IPS-18a (cell line): ENCODE measurements around the gene OSBPL8.

ENCODE experiments used
- H3K27ac ChIP-seq: one replicate; pipeline ENCODE4 v1.5.1; 2013; ENCODE audit warnings: low read length
- H3K27me3 ChIP-seq: one replicate; pipeline ENCODE4 v1.6.1; 2013; ENCODE audit warnings: mild to moderate bottlenecking, low read length; ENCODE audit not compliant: control insufficient read depth, insufficient read depth
- H3K36me3 ChIP-seq: one replicate; pipeline ENCODE4 v1.6.1; 2013; ENCODE audit warnings: low read depth, low read length; ENCODE audit not compliant: control insufficient read depth
- H3K4me1 ChIP-seq: one replicate; pipeline ENCODE4 v1.6.1; 2013; ENCODE audit warnings: low read depth, low read length; ENCODE audit not compliant: control insufficient read depth
- H3K4me3 ChIP-seq: one replicate; pipeline ENCODE4 v1.5.1; 2013; ENCODE audit warnings: low read length
- H3K9ac ChIP-seq: one replicate; pipeline ENCODE4 v1.6.1; 2013; ENCODE audit warnings: mild to moderate bottlenecking, low read length, moderate library complexity
- H3K9me3 ChIP-seq: one replicate; pipeline ENCODE4 v1.6.1; 2013; ENCODE audit warnings: low read depth, low read length; ENCODE audit not compliant: control insufficient read depth

OSBPL8 gene

DNA sequence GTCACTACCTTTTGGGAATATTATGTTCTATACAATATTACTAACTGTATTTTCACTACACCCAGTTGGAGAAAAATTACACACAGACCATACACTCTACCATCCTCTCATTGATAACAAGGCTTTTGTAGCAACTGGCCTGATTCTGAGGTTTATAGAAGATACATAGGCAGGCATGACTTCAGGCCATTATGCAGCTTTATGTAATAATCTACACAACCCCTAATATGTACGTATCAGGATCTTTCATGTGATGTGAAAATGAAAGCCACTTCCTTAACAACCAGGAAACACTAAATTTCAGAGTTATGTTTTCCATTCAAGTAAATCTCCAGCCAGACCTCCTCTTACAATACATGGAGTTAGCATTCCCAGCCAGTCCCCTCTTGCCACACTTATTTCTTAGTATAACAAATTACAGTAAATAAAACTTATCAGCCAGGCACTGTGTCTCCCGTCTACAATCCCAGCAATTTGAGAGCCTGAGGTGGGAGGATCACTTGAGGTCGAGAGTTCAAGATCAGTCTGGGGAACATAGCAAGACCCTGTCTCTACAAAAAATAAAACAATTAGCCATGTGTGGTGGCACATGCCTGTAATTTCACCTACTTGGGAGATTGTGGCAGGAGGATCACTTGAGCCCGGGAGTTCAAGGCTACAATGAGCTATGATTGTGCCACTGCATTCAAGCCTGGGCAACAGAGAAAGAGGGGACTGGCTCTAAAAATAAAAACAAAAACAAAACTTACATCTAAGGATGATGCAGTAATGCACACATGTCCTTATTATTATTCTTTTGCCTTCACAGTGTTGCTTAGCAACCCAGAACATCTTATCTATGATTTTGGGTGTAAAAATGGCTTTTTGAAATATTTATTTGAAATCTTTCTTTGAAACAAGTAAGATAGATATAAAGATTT lies 10.4 kb upstream of the OSBPL8 start:
- Histone ChIP-seq H3K4me1 (no peaks in the 10 kb centered on the region), H3K27ac (no peak overlapping the region), H3K36me3 (no peaks in the 10 kb centered on the region), H3K9me3 (no peaks in the 10 kb centered on the region), H3K4me3 (no peak overlapping the region), H3K27me3 (no peaks in the 10 kb centered on the region), H3K9ac (no peak overlapping the region)

DNA sequence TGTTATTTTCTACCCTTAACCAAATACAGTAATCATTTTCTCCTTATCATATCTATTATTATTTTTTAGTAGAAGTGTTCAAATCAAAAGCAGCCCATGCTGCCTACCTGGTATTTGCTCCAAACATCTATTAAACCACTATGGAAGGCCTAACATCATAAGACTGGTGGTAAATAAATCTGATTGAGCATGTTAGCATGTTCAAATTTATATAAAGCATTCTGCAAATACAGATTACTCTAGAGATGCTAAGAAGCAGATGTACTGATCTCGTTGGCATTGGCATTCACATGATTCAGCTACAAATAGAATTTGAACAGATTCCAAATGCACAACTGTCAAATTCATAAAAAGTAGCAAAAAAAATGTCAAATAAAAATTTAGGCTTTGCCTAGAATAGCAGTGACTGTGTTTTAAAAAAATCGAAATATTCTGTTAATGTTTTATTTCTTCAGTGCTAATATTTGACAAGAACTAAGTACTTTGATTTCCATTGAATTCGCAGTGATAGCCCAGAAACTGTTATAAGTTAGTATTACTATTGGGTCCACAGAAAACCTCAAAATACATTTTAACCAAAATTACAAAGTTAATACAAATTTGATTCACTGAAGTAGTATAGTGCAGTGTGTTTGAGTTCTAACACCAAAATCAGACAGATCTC lies 9.4 kb upstream of the OSBPL8 start:
- H3K9me3 ChIP-seq: no peaks in the 10 kb centered on the region
- no peak overlapping the region for H3K27ac ChIP-seq
- H3K9ac ChIP-seq: no peak overlapping the region
- no peak overlapping the region for H3K4me3 ChIP-seq
- no peaks in the 10 kb centered on the region for H3K27me3 ChIP-seq
- H3K4me1 ChIP-seq: no peaks in the 10 kb centered on the region
- no peaks in the 10 kb centered on the region for H3K36me3 ChIP-seq

DNA sequence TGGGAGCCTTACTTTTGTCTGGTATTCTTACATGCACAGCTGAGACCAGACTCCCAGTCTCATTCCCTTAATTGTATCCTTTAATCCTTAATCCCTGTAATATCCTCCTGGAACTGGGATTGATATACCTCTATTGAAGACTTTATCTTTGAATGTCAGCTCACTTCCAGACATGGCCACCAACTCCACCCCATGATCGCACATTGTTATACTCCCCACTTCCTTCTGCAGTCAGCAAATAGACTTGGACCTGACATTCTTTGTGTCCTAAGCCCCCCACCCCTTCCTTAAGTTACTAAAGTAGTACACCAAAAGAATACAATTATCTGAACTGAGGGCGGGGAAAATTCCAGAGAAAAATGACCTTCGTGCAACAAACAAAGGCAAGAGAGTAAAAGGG lies 8.6 kb upstream of the OSBPL8 start:
- Histone ChIP-seq H3K4me1 (no peaks in the 10 kb centered on the region), H3K36me3 (no peaks in the 10 kb centered on the region), H3K27me3 (no peaks in the 10 kb centered on the region), H3K9ac (no peak overlapping the region), H3K4me3 (no peak overlapping the region), H3K27ac (no peak overlapping the region), H3K9me3 (no peaks in the 10 kb centered on the region)

DNA sequence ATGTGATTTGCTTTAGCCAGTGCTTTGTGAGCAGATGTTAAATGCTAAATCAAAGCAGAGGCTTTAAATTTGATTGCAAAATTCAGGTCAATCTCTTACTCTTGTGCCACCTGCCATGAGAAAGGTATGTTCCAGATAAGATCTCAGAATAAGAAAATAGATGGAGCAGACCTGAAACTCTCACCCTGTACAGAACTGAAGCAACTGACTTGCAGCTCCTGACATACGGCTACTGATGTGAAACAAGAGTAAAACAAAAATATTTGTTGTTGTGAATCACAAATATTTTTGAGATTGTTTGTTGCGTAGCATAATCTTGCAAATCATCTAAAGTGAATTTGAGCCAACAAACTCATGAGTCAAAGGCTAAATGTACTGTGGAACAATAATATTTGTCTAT lies 3.5 kb upstream of the OSBPL8 start:
- H3K9ac ChIP-seq: no peak overlapping the region
- no peaks in the 10 kb centered on the region for H3K36me3 ChIP-seq
- H3K27me3 ChIP-seq: no peaks in the 10 kb centered on the region
- no peak overlapping the region for H3K4me3 ChIP-seq
- H3K9me3 ChIP-seq: no peaks in the 10 kb centered on the region
- H3K4me1 ChIP-seq: peaks cover 10% of the 10 kb centered on the region
- no peak overlapping the region for H3K27ac ChIP-seq

DNA sequence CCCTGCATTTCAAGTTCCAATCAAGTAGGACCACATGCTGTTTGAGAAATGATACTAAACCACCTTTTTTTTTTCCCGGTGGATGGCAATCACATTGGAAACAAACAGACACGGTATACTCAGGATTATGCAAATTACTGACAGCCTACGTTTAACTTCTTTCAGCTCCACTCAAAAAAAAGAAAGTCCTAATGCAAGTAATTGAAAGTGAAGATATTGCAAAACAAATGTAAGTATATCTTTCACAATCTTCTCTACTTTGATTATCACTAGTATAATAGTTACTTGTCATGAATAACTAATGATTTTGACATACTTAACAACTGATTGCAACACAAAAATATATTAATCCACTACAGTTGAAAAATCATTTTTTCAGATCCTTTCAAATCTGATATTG lies 2.6 kb upstream of the OSBPL8 start:
- Histone ChIP-seq H3K4me3 (no peak overlapping the region), H3K9me3 (no peaks in the 10 kb centered on the region), H3K4me1 (peaks cover 10% of the 10 kb centered on the region), H3K27ac (no peak overlapping the region), H3K9ac (no peak overlapping the region), H3K36me3 (no peaks in the 10 kb centered on the region), H3K27me3 (no peaks in the 10 kb centered on the region)

DNA sequence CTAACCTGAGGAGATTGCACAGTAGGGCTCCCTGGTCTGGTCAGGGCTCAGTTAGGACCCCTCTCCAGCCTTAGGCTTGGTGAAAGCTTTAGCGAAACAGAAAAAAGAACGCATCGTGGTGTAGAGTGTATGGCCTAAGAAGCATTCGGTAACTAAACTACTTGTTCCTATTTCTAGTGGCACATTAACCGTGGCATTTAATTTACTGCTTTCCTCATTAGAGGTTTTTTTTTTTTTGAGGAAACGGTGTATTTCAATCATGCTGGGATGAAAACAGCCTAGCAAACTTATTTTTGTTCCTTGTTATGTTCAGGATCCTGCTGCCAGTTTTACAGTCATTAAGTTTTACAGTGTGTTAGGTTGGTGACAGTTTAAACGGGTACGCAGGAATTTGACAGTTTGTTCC lies 518 bp upstream of the OSBPL8 start:
- Histone ChIP-seq H3K4me1 (peaks cover 10% of the 10 kb centered on the region), H3K27ac (peak overlapping the region; percentile 89), H3K27me3 (no peaks in the 10 kb centered on the region), H3K9me3 (no peaks in the 10 kb centered on the region), H3K4me3 (peak overlapping the region; percentile 85), H3K9ac (peak overlapping the region; percentile 86), H3K36me3 (no peaks in the 10 kb centered on the region)

DNA sequence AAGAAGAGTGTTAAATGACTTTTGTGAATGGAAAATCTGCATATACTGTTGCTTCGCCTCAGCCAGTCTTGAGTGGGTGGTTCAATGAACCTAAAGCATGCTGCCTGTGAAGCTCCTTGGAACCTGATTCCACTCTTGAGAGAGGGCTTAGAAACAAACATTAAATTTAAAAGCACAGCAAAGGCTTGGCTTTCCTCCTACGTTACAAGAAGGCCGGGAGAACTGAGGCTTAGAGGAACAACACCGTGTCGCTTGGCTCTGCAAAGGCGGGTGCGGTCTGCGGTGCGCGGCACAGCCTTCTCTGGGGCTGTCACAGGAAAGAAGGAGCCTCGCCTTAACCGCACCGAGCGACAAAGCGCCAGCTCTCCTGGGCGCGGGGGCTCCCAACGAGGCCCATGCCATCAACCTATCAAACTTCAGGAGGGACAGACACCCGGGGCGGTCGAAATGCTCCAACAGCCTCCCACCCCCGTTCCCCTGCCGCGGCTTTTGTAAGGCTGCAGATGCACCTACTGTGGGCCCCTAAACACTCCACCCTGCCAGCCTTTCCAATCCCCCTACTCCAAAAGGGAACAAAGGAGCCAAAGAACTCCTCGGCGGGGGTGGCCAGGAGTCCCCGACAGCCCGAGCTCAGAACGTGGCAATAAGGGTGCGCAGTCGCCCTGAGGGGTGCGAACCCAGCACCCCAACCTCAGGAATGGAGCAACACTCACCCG lies 729 bp downstream of the OSBPL8 start:
- Histone ChIP-seq H3K27ac (peak overlapping the region; percentile 16), H3K9me3 (no peaks in the 10 kb centered on the region), H3K4me1 (peaks cover 10% of the 10 kb centered on the region)

DNA sequence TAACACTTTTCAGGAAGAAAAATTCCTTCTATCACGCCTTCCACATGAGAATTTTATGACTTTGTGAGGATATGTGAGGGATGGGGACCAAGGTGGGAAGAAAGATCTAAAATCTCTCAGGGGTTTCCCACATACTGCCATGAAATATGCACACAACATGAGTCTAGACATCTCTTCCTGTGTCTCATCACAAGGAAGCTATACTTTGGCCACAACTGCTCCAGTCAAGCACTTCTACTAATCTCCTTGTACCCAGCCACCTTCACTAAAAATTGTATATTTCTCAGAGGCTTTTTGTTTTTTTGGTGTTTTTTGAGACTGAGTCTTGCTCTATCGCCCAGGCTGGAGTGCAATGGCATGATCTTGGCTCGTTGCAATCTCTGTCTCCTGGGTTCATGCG lies 3.2 kb downstream of the OSBPL8 start:
- peaks cover 9% of the 10 kb centered on the region for H3K4me1 ChIP-seq

More for the DNA sequence above, 729 bp downstream of the OSBPL8 start:
- no peaks in the 10 kb centered on the region for H3K36me3 ChIP-seq
- no peaks in the 10 kb centered on the region for H3K27me3 ChIP-seq
- H3K9ac ChIP-seq: peak overlapping the region; percentile 85
- H3K4me3 ChIP-seq: peak overlapping the region; percentile 85

DNA sequence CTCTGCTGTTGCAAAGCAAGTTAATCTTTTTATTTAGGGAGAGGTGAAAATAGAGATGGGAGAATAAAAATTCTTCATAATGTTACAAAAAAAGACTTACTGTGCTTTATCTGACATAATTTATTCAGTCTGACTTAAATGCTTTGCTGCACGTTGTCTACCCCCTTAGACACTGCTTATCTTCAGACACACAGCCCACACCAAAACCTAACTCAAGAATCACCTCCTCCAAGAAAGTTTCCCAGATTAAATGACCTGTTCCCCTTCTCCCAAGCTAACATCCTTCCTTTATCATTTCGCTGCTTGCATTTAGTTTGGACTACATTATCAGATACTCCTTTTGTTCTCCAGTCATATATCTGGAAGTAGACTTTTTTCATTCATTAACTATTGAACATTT lies 3.8 kb downstream of the OSBPL8 start:
- Histone ChIP-seq H3K36me3 (no peaks in the 10 kb centered on the region), H3K9ac (no peak overlapping the region), H3K27ac (no peak overlapping the region), H3K4me1 (peaks cover 9% of the 10 kb centered on the region), H3K9me3 (no peaks in the 10 kb centered on the region), H3K4me3 (no peak overlapping the region), H3K27me3 (no peaks in the 10 kb centered on the region)

More for the DNA sequence above, 3.2 kb downstream of the OSBPL8 start:
- Histone ChIP-seq H3K4me3 (no peak overlapping the region), H3K36me3 (no peaks in the 10 kb centered on the region), H3K27me3 (no peaks in the 10 kb centered on the region), H3K9me3 (no peaks in the 10 kb centered on the region), H3K27ac (no peak overlapping the region), H3K9ac (no peak overlapping the region)

DNA sequence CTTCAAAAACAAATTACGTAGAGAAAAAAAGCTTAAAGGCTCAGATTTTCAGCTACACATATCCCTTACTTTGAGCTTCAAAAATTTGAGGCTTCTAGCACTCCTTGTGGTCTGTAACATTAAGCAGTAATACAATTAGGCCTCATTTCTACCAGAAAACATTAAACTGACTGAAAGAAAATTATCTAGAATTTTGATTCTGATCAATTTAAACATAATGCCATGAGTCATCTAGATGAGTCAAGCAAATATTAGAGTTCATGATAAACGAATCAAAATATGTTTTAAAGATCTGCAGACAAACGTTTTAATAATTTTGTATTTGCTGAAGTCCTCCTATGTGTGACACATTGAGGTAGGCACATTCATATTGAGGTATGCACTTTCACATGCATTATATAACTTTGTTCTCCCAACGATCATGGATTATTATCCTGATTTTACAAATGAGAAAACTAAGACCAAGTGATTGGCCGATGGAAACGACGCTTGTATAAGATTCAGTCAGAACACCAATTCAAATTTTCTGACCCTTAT lies 4.3 kb downstream of the OSBPL8 start:
- no peak overlapping the region for H3K27ac ChIP-seq
- no peak overlapping the region for H3K9ac ChIP-seq
- no peak overlapping the region for H3K4me3 ChIP-seq

More for the DNA sequence above, 4.3 kb downstream of the OSBPL8 start:
- H3K27me3 ChIP-seq: no peaks in the 10 kb centered on the region
- H3K4me1 ChIP-seq: peaks cover 6% of the 10 kb centered on the region
- H3K9me3 ChIP-seq: no peaks in the 10 kb centered on the region
- H3K36me3 ChIP-seq: no peaks in the 10 kb centered on the region
